Activated CD4-positive, alpha-beta T cell treated with anti-CD3 and anti-CD28 coated beads, Interleukin-2, Interleukin-6, amounts not matched to agents 100 ng/mL and 50 ng/mL, durations not matched to agents 16 hours and 8 hours (primary cell): ENCODE data around the gene DUSP10.

Source experiments
- DNase-seq: peaks from one replicate; pipeline ENCODE4 v3.0.0-alpha.2; 2020

Gene DUSP10

DNA sequence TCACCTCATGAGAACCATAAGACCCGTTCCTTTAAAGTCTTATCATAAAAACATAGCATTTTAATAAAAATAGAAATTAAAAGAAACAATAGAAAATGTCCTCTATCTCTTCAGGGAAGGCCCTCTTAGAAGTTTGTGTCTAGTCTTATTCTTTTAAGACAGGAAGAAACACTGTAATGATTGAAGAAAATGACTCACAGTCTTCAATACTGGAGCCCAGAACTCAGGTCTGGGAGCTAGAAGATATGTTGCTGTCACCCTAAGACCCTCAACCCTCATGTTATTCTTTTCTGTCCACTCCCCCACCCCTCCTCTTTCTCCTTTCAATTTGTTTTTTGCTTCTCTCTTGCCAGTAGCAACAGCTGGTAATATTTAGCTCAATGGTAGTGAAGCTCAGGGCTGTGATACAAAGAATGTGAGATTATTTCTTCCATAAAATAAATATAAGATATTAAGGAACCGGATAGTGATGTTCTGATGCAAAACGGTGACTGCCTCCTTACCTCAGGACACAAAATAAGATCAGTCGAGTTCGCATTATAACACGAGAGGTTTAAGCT, 12.0 kb downstream of the DUSP10 start:
- no peak for DNase-seq

DNA sequence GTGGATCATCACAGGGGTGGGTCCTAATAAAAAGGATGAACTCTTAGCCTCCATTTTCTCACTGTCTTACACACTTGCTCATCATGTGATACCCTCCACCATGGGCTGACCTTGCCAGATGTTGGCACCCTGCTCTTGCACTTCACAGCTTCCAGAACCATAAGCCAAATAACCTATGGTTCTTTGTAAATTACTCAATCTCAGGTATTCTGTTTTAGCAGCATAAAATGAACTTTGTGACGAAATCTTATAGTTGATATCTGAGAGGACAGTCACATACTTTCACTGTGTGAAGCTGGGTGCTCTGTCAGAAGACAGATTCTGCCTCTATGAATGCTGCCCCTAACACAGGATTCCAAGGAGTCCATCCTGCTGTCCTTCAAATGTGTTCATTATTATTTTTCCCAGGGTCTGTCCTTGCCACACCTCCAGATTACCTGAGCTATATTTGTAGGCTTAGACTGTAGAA, 13.8 kb downstream of the DUSP10 start:
- no peak for DNase-seq

DNA sequence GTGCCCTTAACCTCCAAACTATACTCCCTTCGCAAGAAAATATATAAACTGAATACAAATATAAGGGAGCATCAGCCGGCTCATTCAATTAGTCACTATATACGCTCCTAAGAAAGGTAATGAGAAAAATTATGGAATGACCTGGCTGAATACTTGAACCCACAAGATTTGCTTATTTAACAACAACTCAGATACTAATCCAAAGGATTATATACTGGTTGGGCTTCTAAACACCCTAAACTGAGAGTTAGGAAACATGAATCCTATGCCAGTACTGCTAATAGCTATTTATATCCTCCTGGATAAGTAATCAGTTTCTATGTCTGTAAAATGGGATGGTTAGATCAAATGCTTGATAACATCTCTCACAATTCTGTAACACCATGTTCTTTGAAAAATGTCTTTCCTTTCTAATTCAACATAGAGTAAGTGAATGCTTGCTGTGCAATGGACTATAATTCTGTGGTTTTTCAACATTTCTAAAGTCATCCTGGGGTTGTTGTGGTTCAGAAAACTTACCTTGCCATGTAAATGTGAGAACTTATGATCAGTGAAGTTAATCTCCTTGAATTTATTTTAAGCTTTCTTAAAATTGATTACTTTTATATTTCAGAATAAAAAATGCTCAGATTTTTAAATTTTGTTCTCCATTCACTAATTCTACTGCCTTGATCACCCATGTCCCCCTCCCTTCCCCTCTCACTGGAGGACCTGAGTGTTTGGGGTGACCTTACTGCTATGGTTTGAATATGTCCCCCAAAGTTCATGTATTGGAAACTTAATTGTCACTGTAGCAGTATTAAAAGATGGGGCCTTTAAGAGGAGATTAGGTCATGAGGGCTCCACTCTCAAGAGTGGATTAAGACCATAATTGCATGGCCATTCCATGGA, 14.5 kb downstream of the DUSP10 start:
- peak; percentile 42 for DNase-seq

DNA sequence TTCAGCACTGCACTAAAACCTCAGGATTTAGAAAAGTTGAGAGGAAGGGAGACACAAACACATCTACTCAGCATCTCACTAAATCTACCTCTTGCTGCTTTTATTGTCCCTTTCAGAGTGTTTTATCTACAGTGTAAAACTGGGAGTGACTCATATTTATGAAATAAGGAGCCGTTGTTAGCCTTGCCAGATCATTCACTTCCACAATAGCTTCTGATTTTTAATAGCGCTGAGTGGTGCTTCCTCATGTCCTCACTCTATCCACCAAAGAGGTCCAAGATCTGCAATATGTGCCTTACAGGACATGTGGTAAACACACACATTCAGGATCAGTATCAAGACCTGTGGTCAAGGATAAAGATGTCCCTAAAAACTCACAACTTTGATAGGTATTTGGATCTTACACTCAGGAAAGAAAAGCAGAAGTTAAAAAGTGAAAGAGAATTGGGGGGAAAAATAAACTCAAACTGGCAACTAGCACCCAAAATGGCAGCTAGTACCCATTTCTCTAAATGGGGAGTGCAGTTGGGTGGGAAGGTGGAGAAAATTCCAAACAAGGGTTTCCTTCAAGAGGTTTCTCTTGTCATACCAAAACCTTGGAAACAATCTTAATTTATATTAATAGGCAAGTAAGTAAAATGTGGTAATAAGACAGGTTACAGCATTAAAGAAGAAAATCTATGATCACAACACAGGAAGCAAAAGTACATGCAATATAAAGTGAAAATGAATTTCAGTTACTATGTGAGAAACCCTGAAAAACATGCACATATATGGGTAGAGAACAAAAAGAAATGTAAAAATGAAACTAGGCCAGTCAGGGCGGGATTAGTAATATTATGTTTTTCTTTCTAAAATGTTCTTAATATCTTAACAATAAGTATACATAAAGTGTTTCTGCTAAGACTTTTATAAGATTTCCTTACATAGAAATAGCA, 15.9 kb downstream of the DUSP10 start:
- DNase-seq = peak; percentile 61

DNA sequence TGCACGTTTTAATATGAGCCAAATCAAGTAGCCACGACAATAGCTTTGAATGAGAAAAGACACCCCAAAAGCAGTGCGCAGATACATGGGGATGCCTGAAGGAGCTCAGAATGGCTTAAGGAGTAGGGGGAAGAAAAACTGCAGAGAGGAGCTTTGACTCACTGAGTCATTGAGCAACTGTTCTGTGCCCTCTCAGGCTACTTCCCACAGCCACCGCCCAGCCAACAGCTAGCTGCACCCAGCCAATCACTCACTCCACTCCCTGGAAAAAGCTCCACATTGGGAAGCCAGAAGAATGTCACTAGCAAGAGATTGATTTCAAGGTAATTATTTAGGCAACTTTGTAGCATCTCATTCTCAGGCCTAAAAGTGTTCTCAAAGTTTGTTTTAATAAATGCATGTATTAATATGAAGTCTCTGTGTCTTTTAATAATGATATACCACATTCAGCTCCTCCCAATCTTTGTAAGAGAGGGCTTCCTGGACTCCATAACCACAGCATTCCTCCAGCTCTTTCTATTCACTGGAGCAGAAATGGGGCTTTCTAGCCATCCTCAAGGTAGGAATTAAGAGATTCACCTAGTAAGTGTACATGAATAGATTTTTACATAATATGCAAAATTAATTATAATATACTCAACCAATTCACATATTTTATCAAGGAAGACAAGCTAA, 16.8 kb downstream of the DUSP10 start:
- DNase-seq = no peak

DNA sequence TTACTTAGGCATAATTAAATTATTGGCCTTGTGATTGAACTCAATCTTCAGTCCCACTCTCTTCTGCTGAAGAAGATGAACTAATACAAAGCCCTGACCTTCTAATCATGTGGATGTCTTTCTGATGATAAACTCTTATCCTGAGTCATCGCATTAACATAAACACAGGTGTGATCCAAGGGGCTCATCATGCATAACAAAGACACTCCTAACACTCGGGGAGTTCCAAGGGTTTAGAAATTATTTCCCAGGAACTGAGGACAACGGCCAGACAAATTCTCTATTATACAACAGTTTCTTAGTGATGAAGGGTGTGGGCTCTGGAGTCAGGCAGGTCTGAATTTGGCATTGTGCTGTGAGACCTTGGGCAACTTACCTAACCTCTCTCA, 18.0 kb downstream of the DUSP10 start:
- DNase-seq = no peak

DNA sequence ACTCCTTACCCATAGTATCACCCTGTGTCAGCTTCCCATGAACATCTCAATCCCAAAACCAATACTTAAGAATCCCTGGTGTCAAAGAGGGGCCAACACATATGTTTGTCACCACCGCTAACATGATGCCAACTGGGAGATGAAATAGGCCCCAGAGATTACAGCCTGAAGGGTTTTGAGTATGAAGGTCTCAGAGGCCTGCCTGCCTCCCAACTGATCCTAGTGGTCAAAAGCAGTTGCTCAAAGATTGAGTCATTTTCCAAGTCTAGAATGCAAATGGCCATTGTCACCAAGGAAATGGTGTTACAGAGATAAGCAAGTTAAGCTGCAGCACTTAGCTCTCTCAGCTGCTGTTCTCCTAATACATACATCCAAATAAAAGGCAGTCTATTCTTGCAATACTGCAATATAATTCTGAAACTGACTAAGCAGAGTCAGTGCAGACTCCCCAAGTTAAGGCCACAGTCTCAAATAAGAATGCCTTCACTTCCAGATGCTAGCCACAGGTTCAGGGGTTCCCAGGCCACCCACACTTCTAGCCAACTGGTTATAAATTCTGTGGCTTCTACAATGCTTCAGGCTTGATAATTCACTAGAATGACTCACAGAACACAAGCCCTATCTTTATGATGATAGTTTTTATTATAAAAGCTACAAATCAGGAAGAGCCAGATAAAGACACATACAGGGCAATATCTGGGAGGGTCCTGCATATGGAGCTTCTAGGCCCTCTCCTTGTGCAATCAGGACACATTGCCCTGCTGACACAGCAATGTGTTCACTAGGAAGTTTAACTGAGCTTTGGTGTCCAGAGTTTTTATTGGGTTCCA, 18.7 kb downstream of the DUSP10 start:
- no peak for DNase-seq

DNA sequence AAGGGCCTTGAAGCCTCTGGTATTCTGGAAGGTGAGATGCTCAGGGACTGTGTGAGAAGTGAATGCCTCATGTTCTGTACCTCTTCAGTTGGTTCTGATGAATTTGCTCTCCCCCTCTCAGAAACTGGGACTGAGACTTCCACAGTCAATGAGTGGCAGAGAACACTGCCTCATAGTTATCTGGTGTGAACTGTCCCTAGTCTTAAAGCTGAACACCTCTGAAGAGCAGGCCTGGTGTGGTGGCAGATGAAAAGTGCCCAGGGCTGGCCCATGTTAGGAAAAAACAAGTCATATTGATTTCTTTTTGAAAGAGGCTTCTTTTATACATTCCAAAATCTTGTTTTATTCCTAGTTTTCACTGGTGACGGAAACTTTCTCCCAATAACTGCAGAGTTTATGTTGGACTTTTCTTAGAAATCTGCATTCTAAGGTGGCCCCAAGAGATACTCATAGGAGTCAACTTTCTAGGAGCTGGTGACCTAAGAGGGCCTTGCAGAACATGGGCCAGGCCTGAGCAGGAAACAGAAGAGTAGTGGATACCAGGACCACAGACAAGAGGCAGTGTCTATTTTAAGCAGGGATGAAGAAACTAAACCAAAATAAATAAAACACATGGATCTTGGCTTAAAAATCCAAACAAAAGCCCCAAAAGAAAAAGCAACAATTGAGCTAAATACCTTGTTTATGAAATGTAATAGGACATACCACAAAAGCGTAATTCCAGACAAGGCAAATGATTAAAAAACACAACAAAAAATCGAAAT, 19.5 kb downstream of the DUSP10 start:
- DNase-seq = no peak

DNA sequence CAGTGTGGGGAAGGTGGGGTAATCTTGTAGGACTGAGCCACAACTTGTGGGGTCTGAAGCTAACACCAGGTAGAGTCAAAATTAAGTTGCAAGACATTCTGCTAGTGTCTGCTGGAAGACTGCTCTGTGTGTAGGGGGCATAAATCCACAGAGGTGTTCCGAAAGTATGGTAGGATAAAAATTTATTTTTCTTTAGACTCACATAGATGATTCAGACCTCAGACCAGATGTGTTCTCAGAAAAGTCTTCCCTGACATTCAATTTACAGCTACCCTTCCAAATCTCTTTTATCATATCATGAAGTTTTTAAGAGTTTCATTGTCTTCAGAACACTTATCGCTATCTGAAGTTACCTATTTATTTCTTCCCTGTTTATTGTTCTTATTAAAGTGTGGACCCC, 21.3 kb downstream of the DUSP10 start:
- no peak for DNase-seq

DNA sequence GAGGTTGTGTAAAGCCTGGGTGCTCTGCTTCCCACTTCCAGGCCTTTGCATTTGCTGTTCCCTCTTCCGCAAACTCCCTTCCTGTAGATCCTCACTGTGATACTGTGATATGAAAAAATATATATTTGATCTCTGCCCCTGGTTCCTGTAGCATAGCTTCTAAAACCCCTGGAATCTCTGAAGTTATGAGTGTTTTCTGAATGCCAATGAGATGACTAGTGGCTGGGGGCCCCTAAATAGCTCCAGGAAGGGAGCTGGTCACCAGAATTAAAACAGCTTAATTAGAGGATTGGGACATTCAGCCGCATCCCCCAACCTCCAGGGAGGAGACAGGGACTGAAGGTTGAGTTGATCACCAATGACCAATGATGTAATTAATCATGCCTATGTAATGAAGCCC, 21.9 kb downstream of the DUSP10 start:
- DNase-seq = no peak

DNA sequence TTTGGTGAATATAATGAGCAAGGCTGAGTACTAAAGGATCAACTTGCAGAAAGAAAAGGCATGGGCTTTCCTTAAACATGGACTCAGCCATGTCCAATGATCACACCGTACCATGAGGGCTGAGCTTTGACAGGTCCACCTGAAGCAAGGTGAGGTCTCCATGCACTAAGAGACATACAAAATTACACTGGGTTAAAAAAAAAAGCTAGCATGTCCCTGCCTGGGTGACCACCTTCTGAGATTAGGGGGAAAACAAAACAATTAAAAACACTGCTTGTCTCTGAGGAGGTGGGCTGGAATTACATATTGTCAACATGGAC, 22.7 kb downstream of the DUSP10 start:
- DNase-seq = no peak

DNA sequence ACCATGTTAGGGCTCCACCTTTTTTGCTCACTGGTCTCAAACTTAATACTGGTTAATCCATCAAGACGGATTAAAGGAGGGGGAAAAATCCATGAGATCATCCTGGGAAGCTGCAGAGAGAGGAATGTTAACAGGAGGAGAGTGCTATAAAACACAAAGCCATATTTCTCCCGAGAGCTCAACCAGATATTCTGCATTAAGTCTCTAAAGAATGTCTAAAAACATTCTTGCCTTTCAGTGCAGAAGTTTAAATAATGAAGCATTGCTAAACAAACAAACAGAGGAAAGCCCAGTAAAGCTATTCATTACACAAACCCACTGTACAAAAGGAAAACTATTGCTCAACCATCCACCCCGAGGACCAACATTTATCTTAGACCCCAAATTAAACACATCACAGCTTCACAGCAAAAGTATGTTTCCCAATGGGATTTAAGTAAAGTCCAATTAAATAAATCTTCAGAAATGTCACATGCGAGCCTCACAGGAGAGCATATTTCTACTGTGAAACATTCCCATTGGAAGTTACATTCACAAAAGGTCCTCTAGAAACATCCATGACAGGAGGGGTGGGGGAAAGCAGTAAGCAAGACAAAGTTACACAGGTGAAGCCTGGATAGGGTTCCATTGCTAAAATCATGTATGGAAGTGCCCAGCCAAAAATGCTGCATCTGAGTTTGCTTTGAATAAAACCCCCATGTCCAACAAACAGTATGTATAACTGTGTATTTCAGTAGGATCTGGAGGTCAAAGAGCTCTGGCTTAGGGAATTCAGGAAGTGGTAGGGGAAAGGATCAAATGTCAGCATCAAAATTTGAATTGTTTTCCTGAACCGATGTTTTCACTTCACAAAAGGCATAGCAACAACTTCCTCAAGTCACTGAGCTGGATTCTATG, 23.3 kb downstream of the DUSP10 start:
- DNase-seq = no peak

DNA sequence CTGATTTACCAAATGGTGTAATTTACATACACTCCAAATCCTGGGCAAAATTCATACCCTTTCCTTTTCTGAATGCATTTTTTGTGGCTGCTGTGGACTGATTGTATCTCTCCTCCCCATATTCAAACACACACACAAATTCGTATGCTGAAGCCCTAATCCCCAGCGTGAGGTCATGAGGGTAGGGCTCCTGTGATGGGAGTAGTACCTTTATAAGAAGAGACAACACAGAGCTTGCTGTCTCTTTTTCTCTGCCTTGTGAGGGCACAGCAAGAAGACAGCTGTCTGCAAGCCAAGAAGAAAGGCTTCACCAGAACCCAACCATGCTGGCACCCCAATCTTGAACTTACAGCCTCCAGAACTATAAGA, 24.4 kb downstream of the DUSP10 start:
- DNase-seq = no peak

DNA sequence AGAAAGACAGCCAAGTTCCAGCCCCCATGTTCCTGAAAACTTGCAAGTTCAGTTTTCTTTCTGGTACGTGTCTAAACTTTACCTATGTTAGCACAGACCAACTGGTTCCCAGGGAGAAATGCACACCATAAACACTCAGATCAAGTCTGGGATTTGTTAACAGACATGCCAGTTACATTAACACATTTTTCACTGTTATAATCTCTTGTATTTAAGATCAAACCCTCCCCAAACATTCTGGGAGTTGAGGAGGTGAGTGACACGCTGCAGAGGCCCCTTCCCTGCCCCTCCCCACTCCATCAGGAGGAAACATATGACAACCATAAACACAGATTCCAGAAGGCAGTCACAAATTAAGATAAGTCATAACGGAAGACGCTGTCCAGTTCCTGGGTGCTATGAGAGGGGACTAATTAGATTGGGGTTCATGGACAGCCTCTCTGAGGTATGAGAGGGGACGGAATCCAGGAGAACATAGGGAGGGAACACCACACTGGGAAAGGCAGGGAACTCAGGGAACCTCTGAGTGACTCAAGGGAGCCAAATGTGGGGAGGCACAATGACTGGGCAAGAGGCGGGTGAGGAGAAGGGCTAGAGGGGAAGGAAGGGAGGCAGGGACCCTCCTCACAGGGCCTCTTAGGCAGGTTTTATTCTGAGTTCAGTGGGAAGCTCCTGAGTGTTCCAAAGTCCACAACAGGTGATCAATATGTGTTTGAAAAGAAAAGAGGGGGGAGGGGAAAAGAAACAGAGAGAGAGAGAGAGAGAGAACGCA, 25.0 kb downstream of the DUSP10 start:
- no peak for DNase-seq

DNA sequence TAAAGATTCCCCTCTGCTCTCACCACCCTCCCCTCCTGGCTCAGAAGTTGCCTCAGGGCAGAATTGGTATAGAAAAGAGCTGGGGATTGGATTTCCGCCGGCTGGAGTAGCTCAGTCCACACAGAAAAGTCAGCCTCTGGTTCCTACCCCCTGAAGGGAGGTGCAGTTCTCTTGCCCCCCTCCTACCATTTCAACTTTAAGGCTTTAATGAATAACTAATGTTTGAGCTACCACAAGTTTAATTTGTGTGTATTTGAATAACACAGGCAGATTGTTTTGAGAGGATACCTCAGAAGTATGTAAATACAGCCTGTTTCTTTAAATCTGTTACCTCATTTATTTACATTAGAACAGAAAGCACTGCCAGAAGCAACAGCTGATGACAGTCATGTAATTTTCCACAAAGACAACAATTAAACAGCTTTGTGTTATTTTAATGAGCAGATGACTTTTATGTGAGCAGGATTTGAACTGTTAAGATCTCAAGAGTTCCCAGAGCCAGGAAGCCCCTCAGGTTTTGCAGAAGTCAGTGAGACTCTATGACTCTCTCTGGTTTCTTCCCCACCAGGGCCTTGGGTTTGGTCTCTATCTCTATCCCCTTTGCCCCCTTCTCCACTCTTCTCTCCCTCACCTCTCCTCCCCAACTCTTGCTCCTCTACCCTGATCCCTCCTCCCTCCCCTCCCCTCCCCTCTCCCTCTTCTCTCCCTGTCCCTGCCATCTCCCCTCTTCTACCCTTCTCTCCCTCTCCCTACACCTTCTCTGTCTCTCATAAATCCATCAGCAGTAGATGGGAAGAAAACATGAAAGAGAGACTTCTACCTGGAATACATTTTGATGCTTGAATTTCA, 26.3 kb downstream of the DUSP10 start:
- DNase-seq = no peak

DNA sequence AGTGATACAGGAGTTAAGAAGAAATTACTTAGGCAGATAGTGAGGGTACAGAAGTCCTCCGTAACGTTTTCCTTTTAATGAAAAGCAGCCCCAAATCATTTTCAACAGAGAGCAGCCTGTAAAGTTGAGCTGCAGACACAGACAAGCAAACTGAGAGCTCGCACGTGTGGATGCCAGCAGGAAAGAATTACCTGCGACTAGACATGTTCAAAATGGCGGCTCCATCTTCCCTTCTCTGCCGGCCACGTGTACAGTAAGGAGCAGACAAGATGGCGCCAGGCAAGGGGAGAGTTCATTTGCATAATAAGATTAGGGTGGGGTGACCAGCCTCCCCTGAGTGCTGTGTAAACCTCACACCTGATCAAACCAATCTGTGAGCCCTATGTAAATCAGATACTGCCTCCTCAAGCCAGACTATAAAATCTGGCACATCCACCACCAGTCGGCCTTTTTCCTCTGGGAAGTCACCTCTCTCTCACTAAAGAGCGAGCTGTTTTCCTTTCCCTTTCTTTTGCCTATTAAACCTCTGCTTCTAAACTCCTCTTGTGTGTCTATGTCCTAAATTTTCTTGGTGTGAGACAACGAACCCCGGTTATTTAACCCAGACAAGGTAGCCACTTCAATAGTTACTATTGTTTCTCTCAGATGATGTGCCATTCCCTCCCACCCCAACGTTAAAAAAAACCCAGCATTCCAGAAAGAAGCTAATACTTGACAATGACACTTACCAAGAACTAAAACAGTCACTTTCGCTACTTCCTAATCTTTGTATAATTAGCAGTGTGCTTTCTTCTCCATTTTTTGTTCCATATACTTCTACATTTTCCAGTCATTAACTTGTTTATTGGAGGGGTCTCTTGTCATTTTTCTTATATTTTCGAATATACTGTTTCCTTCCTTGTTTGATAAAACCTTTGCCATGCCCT, 27.4 kb downstream of the DUSP10 start:
- DNase-seq = no peak

DNA sequence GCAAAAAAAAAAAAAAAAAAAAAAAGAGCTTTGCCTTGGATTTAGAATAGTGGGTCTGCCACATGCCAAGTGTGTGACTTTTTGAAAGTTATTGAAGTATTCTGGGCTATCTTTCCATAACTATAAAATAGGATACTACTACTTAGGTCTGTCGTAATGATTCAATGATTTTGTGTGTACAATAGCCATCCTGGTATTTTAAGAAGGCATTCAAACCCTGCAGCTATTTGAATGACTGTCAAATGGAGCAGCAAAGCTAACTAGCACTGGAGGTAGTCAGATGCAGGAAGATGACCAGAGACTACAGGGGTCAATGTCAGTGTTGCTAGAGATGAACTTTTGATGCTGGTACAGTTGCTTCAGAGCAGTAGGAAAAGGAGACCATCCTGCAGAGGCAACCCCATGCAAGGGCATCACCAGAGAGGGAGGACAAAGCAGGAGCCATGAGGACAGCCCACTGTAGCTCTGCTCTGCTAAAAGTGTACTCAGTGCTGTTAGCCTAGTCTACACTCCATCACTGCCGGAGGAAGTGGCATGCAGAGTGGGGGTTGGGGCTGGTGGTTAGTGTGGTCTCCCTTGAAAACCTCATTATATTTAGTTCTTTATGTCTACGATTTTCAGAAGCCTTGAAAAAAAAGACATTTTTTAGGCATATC, 29.0 kb downstream of the DUSP10 start:
- DNase-seq = peak; percentile 87
